SK-N-SH treated with all-trans-retinoic acid at 6 μM for 48 hours (cell line): ENCODE results near the gene LCTL.

Experiments used
- ATAC-seq: fragments of 200-7000 bp; cut with Tn5 transposase; 3 replicates; pipeline ENCODE4 v1.9.1; 2020; ENCODE audit warnings: mild to moderate bottlenecking, moderate library complexity
- ARNTL ChIP-seq: fragments of 450-650 bp; formaldehyde crosslinking; IDR thresholded peaks from 2 replicates; pipeline ENCODE4 v1.5.0; 2020; ENCODE audit warnings: low read depth, mild to moderate bottlenecking, moderate library complexity, borderline replicate concordance
- BACH2 ChIP-seq: fragments of 250-450 bp; sonication (Bioruptor Pico); IDR thresholded peaks from 2 replicates; pipeline ENCODE4 v1.9.0; 2021; ENCODE audit warnings: mild to moderate bottlenecking, borderline replicate concordance
- ESRRG ChIP-seq: fragments of 250-450 bp; sonication (Bioruptor Pico); IDR thresholded peaks from 2 replicates; pipeline ENCODE4 v1.6.1; 2021; ENCODE audit warnings: mild to moderate bottlenecking
- GLIS3 ChIP-seq: fragments of 250-450 bp; sonication (Bioruptor Pico); IDR thresholded peaks from 2 replicates; pipeline ENCODE4 v1.5.0; 2020; ENCODE audit warnings: mild to moderate bottlenecking, moderate library complexity
- ISL1 ChIP-seq: fragments of 250-450 bp; sonication (Bioruptor Pico); IDR thresholded peaks from 2 replicates; pipeline ENCODE4 v2.1.2; 2022; ENCODE audit warnings: mild to moderate bottlenecking, moderate library complexity
- POU6F1 ChIP-seq: fragments of 250-450 bp; sonication (Bioruptor Pico); IDR thresholded peaks from 2 replicates; pipeline ENCODE4 v1.8.0; 2021; ENCODE audit warnings: low read depth, mild to moderate bottlenecking, moderate library complexity, borderline replicate concordance
- PPARA ChIP-seq: fragments of 250-450 bp; sonication (Bioruptor Pico); IDR thresholded peaks from 2 replicates; pipeline ENCODE4 v1.5.0; 2020; ENCODE audit warnings: mild to moderate bottlenecking, borderline replicate concordance
- RARB ChIP-seq: fragments of 250-450 bp; sonication (Bioruptor Pico); IDR thresholded peaks from 2 replicates; pipeline ENCODE4 v1.8.0; 2021; ENCODE audit warnings: mild to moderate bottlenecking, moderate library complexity
- SNAI2 ChIP-seq: fragments of 250-450 bp; sonication (Bioruptor Pico); IDR thresholded peaks from 2 replicates; pipeline ENCODE4 v1.5.0; 2020; ENCODE audit warnings: mild to moderate bottlenecking, moderate library complexity
- TCF4 ChIP-seq: fragments of 250-450 bp; sonication (Bioruptor Pico); IDR thresholded peaks from 2 replicates; pipeline ENCODE4 v1.8.0; 2021; ENCODE audit warnings: mild to moderate bottlenecking, moderate library complexity, borderline replicate concordance
- TOX ChIP-seq: fragments of 250-450 bp; sonication (Bioruptor Pico); IDR thresholded peaks from 2 replicates; pipeline ENCODE4 v1.8.0; 2021; ENCODE audit warnings: mild to moderate bottlenecking, moderate library complexity, borderline replicate concordance
- ZFP30 ChIP-seq: fragments of 450-650 bp; formaldehyde crosslinking; IDR thresholded peaks from 2 replicates; pipeline ENCODE4 v1.5.0; 2022; ENCODE audit warnings: mild to moderate bottlenecking, moderate library complexity
- ZNF565 ChIP-seq: fragments of 450-650 bp; formaldehyde crosslinking; conservative IDR thresholded peaks from 2 replicates; pipeline ENCODE4 v1.5.0; 2020; ENCODE audit warnings: low read depth, mild to moderate bottlenecking, moderate library complexity
- ZNF70 ChIP-seq: fragments of 450-650 bp; formaldehyde crosslinking; IDR thresholded peaks from 2 replicates; pipeline ENCODE4 v1.5.0; 2020; ENCODE audit warnings: mild to moderate bottlenecking, moderate library complexity
- TF ChIP-seq, protein P1 (sequence below): fragments of 250-450 bp; sonication (Bioruptor Pico); IDR thresholded peaks from 2 replicates; pipeline ENCODE4 v1.8.0; 2020; ENCODE audit warnings: mild to moderate bottlenecking, moderate library complexity, borderline replicate concordance
- TF ChIP-seq, protein P2 (sequence below): fragments of 250-450 bp; sonication (Bioruptor Pico); IDR thresholded peaks from 2 replicates; pipeline ENCODE4 v1.5.1; 2020; ENCODE audit warnings: low read depth, mild to moderate bottlenecking, moderate library complexity
- TF ChIP-seq, protein P3 (sequence below): fragments of 250-450 bp; sonication (Bioruptor Pico); IDR thresholded peaks from 2 replicates; pipeline ENCODE4 v1.5.0; 2020; ENCODE audit warnings: mild to moderate bottlenecking, moderate library complexity
- TF ChIP-seq, protein P4 (sequence below): fragments of 250-450 bp; sonication (Bioruptor Pico); IDR thresholded peaks from 2 replicates; pipeline ENCODE4 v1.5.1; 2021; ENCODE audit warnings: mild to moderate bottlenecking, moderate library complexity

LCTL gene

GRCh38 chr15:66508293-66508883 lies 57.4 kb downstream of the LCTL start:
- TF ChIP-seq, protein P1, sequence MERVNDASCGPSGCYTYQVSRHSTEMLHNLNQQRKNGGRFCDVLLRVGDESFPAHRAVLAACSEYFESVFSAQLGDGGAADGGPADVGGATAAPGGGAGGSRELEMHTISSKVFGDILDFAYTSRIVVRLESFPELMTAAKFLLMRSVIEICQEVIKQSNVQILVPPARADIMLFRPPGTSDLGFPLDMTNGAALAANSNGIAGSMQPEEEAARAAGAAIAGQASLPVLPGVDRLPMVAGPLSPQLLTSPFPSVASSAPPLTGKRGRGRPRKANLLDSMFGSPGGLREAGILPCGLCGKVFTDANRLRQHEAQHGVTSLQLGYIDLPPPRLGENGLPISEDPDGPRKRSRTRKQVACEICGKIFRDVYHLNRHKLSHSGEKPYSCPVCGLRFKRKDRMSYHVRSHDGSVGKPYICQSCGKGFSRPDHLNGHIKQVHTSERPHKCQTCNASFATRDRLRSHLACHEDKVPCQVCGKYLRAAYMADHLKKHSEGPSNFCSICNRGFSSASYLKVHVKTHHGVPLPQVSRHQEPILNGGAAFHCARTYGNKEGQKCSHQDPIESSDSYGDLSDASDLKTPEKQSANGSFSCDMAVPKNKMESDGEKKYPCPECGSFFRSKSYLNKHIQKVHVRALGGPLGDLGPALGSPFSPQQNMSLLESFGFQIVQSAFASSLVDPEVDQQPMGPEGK (CRISPR knock-in tag) = no peak
- no peak for TF ChIP-seq ESRRG (CRISPR knock-in tag)
- no peak for TF ChIP-seq POU6F1
- TF ChIP-seq PPARA (CRISPR knock-in tag) = no peak
- no peak for TF ChIP-seq TCF4 (CRISPR knock-in tag)
- TF ChIP-seq, protein P2, sequence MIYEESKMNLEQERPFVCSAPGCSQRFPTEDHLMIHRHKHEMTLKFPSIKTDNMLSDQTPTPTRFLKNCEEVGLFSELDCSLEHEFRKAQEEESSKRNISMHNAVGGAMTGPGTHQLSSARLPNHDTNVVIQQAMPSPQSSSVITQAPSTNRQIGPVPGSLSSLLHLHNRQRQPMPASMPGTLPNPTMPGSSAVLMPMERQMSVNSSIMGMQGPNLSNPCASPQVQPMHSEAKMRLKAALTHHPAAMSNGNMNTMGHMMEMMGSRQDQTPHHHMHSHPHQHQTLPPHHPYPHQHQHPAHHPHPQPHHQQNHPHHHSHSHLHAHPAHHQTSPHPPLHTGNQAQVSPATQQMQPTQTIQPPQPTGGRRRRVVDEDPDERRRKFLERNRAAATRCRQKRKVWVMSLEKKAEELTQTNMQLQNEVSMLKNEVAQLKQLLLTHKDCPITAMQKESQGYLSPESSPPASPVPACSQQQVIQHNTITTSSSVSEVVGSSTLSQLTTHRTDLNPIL (CRISPR knock-in tag) = no peak
- TF ChIP-seq, protein P3, sequence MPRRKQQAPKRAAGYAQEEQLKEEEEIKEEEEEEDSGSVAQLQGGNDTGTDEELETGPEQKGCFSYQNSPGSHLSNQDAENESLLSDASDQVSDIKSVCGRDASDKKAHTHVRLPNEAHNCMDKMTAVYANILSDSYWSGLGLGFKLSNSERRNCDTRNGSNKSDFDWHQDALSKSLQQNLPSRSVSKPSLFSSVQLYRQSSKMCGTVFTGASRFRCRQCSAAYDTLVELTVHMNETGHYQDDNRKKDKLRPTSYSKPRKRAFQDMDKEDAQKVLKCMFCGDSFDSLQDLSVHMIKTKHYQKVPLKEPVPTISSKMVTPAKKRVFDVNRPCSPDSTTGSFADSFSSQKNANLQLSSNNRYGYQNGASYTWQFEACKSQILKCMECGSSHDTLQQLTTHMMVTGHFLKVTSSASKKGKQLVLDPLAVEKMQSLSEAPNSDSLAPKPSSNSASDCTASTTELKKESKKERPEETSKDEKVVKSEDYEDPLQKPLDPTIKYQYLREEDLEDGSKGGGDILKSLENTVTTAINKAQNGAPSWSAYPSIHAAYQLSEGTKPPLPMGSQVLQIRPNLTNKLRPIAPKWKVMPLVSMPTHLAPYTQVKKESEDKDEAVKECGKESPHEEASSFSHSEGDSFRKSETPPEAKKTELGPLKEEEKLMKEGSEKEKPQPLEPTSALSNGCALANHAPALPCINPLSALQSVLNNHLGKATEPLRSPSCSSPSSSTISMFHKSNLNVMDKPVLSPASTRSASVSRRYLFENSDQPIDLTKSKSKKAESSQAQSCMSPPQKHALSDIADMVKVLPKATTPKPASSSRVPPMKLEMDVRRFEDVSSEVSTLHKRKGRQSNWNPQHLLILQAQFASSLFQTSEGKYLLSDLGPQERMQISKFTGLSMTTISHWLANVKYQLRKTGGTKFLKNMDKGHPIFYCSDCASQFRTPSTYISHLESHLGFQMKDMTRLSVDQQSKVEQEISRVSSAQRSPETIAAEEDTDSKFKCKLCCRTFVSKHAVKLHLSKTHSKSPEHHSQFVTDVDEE (CRISPR knock-in tag) = no peak
- no peak for TF ChIP-seq ISL1
- no peak for TF ChIP-seq SNAI2
- no peak for TF ChIP-seq ZNF565
- no peak for TF ChIP-seq TOX (CRISPR knock-in tag)
- TF ChIP-seq RARB = no peak
- TF ChIP-seq, protein P4, sequence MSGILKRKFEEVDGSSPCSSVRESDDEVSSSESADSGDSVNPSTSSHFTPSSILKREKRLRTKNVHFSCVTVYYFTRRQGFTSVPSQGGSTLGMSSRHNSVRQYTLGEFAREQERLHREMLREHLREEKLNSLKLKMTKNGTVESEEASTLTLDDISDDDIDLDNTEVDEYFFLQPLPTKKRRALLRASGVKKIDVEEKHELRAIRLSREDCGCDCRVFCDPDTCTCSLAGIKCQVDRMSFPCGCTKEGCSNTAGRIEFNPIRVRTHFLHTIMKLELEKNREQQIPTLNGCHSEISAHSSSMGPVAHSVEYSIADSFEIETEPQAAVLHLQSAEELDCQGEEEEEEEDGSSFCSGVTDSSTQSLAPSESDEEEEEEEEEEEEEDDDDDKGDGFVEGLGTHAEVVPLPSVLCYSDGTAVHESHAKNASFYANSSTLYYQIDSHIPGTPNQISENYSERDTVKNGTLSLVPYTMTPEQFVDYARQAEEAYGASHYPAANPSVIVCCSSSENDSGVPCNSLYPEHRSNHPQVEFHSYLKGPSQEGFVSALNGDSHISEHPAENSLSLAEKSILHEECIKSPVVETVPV (CRISPR knock-in tag) = no peak
- no peak for TF ChIP-seq ZFP30 (CRISPR knock-in tag)
- TF ChIP-seq, all 23 proteins: peak for 0
- no peak for ATAC-seq

GRCh38 chr15:66505818-66506217 lies 60.0 kb downstream of the LCTL start:
- TF ChIP-seq BACH2 (CRISPR knock-in tag) (no peak), ZNF70 (no peak), ZFP30 (CRISPR knock-in tag) (no peak), POU6F1 (no peak), GLIS3 (CRISPR knock-in tag) (no peak), ZNF565 (no peak), ESRRG (CRISPR knock-in tag) (no peak), ISL1 (no peak), ARNTL (CRISPR knock-in tag) (no peak)
- TF ChIP-seq, protein P4 (CRISPR knock-in tag) = no peak
- no peak for ATAC-seq
